HEK293T (cell line): ENCODE measurements around the gene RHEX.

Experiments used
- BHLHE40 ChIP-seq: fragments of 450-650 bp; IDR thresholded peaks from 2 replicates; pipeline ENCODE4 v1.6.1; 2016; ENCODE audit warnings: mild to moderate bottlenecking, moderate library complexity, borderline replicate concordance
- HDGF ChIP-seq: fragments of 450-650 bp; IDR thresholded peaks from 2 replicates; pipeline ENCODE4 v1.6.1; 2017; ENCODE audit warnings: antibody characterized with exemption, borderline replicate concordance
- LEF1 ChIP-seq: fragments of 450-650 bp; IDR thresholded peaks from 2 replicates; pipeline ENCODE4 v1.6.1; 2017; ENCODE audit warnings: mild to moderate bottlenecking, borderline replicate concordance
- SUZ12 ChIP-seq: fragments of 450-650 bp; IDR thresholded peaks from 2 replicates; pipeline ENCODE4 v1.6.1; 2016; ENCODE audit warnings: mild to moderate bottlenecking
- TARDBP ChIP-seq: fragments of 450-650 bp; IDR thresholded peaks from 2 replicates; pipeline ENCODE4 v1.6.1; 2016

GRCh38 chr1:206023695-206024094 is 29.3 kb upstream of the RHEX start, which contains the start of gene CTSE:
- no peak for TF ChIP-seq TARDBP
- TF ChIP-seq BHLHE40, result no peak
- no peak for TF ChIP-seq HDGF
- no peak for TF ChIP-seq LEF1
- no peak for TF ChIP-seq SUZ12
